GM08714 (cell line): Measurements from ENCODE around the gene MMP24.

ENCODE experiments used
- H3K4me3 ChIP-seq: fragments of 200-500 bp; sonication (Bioruptor generic); 2 replicates; pipeline ENCODE4 v1.5.1; 2014; ENCODE audit warnings: mild to moderate bottlenecking, low read length, inconsistent platforms
- ZNF274 ChIP-seq: IDR thresholded peaks from 2 replicates; pipeline ENCODE4 v1.6.1; 2012; ENCODE audit warnings: mild to moderate bottlenecking, low read depth, low read length

The MMP24 gene

GRCh38 chr20:35286077-35286898 lies 59.8 kb downstream of the MMP24 start:
- H3K4me3 ChIP-seq: no peak overlapping the region
- no peak for TF ChIP-seq ZNF274

GRCh38 chr20:35286899-35287508 lies 60.5 kb downstream of the MMP24 start:
- TF ChIP-seq ZNF274: no peak
- H3K4me3 ChIP-seq: no peak overlapping the region

GRCh38 chr20:35287509-35288324 lies 61.2 kb downstream of the MMP24 start:
- H3K4me3 ChIP-seq: no peak overlapping the region
- TF ChIP-seq ZNF274: no peak

GRCh38 chr20:35288325-35289060 lies 62.0 kb downstream of the MMP24 start:
- no peak for TF ChIP-seq ZNF274
- no peak overlapping the region for H3K4me3 ChIP-seq

- TF ChIP-seq ZNF274: no peak
- no peak overlapping the region for H3K4me3 ChIP-seq
These were observed 63.8 kb downstream of the MMP24 start for GRCh38 chr20:35290186-35290886.

GRCh38 chr20:35290887-35291417 lies 64.5 kb downstream of the MMP24 start:
- H3K4me3 ChIP-seq: no peak overlapping the region
- no peak for TF ChIP-seq ZNF274

GRCh38 chr20:35291654-35292503 lies 65.4 kb downstream of the MMP24 start, which contains the start of gene FAM83C:
Gene FAM83C (minus strand): TSS chr20:35292425. CDS start chr20:35292304, 121 bp downstream.
- no peak for TF ChIP-seq ZNF274
- H3K4me3 ChIP-seq: no peak within 1 kb of the TSS

GRCh38 chr20:35292504-35293285 lies 66.2 kb downstream of the MMP24 start:
- TF ChIP-seq ZNF274: no peak

GRCh38 chr20:35293303-35294292 lies 67.1 kb downstream of the MMP24 start:
- no peak overlapping the region for H3K4me3 ChIP-seq
- no peak for TF ChIP-seq ZNF274

More at GRCh38 chr20:35292504-35293285, 66.2 kb downstream of the MMP24 start:
- no peak overlapping the region for H3K4me3 ChIP-seq

GRCh38 chr20:35294293-35294685 lies 67.8 kb downstream of the MMP24 start:
- no peak overlapping the region for H3K4me3 ChIP-seq
- TF ChIP-seq ZNF274: no peak

GRCh38 chr20:35295058-35295457 lies 68.6 kb downstream of the MMP24 start:
- no peak for TF ChIP-seq ZNF274
- H3K4me3 ChIP-seq: no peak overlapping the region
